GM12873 (cell line): ENCODE measurements around the gene EFCAB13.

Source experiments
- CTCF ChIP-seq: IDR thresholded peaks from 2 replicates; pipeline ENCODE4 v1.5.1; 2012; ENCODE audit warnings: low read depth, mild to moderate bottlenecking, moderate library complexity, low read length, control low read depth; ENCODE audit not compliant: insufficient read depth; ENCODE audit errors: missing control alignments

The EFCAB13 gene, protein sequence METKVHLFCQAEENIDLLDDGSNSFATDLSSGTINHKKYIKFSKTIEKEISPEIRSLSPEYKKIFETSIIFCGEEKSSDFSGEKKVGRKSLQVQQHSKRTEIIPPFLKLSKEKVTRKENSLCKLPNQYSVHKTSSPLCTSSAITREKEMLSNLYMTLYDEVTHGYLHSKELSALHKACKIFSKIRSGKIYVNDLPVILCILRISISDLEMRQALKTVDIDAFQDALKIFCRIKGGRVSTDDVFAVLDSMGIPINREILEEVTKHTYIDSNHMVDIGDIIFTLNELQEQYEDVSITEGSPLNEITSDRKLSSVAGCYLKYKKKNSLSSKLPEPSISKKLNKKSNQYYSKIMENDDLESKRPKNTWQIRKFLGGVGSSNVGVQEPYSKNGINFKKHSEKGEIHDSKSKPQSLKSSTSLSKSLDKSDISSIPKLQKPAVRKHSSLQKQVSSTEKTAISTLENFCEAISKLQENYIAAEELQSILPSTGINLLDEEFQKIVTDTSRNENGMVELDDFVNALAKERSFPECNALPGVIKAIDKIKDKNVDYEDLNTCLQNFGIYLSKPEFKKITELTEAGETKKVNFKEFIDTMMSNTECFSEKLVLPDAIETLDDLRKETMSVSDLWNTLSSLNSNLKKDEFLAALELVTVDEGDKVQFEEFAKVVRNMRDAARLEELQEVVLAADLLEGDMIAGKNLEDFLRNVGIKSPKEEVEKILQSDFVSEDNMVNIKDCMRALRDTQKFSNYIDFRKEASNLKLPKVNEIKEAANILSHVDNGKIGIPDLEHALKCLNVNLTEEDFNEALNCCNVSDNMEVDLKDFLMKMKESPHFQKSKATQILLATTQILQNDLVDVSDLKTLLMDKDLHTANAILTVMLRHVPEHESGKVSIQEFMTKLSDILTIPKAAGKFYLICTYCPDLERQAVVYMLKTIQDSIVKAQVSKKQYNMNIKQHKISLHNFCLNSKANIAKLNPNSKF

GRCh38 chr17:47323382-47324223, at the start of gene EFCAB13:
Gene EFCAB13, plus strand, starts transcription at chr17:47323955. Its CDS starts 4,399 bp downstream, at chr17:47328354.
- peak; percentile 18 for TF ChIP-seq CTCF

DNA sequence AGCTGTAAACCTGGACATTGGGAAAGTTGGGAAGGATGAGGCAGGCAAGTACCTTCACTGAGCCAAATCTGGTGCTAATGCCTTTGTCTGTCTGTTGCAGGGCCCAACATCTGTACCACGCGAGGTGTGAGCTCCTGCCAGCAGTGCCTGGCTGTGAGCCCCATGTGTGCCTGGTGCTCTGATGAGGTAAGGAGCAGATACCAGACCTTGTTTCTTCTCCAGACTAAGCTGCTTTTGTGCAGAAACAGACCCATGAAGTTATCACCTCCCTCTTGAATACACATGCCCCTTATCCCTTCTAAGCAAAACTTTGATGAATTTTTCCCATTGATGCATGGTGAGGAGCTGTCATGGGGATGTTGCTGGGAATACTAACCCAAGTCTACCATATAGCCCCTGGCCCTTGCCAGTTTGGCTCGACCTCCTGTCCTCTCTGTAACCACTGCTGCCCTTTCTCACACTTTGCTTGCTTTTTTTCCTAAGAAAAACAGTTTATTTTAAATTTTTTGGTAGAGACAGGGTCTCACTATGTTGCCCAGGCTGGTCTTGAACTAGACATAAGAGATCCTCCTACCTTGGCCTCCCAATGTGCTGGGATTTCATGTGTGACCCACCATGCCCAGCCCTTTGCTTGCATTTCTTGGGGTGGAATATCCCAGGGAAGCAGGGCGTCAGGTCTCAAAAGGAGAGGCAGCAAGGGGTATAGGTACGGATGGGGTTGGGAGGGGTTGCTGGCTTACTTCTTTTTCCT, 49.3 kb upstream of the EFCAB13 start:
- TF ChIP-seq CTCF, result no peak

DNA sequence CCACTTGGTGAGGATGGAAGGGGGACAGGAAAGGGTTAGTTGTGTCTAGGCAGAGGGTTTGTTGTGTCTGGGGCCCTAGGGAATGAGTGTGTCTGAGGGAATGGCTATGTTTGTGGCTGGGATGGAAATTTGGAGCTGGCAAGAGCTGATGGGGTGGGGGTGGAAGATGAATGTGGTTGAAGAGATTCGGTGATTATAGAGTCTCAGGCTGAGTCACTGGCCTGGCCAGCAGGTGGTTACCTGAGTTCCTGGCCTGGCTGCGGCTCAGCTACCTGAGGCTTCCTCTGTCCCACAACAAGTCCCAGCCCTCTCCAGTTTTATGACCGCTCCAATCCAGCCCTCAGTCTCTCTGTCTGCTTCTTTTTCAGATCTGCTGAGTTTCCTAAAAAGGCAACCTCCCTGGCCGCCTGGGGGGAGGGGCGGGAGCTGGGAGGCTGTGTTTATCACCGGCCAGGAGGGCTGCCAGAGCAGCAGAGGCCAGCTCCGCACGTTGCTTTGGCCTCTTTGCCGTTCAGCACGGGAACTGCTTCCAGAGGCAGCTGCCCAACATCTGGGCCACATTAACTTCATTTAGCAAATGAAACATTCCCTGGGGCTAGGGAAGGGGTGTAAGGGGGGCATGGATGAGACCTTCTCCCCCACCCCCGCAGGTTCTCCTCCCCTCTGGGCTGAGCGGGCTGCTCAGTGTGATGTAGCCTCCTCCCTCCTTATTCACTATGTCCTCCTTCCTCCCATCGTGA, 48.3 kb upstream of the EFCAB13 start:
- TF ChIP-seq CTCF, result no peak

GRCh38 chr17:47276444-47276843, 47.3 kb upstream of the EFCAB13 start:
- no peak for TF ChIP-seq CTCF

DNA sequence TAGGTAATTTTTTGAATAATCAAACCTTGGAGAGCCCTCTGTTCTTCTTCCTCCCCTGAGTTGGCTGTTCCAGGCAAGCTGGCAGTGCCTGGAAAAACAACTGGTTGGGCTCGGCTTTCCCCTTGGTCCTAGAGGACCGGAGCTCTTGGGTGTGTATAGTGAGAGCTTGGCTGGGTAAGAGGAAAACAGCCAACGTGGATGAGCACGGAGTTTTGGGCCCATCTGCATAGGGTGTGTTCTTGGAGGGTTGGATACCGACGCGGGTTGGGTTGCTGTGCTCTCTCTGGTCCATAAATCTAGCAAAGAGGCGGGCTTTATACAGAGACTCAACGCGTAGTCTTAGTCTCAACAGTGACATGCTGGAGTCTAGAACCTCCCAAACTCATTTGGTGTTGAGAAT, 46.9 kb upstream of the EFCAB13 start:
- TF ChIP-seq CTCF, result no peak

GRCh38 chr17:47277921-47278320, 45.8 kb upstream of the EFCAB13 start:
- no peak for TF ChIP-seq CTCF
